GM23338 (cell line): Measurements from ENCODE around the gene FILIP1L. TPM values are rescaled to one million over a fixed set of nuclear protein-coding genes. Genes with fewer than 3 reads are reported as not detected.

Source experiments
- ATAC-seq: fragments of 200-7000 bp; cut with Tn5 transposase; 3 replicates; pipeline ENCODE4 v1.9.1; 2020
- DNase-seq: peaks from one replicate; pipeline ENCODE4 v3.0.0-alpha.2; 2015; ENCODE audit warnings: low spot score
- H2AFZ ChIP-seq: fragments of 200-600 bp; sonication (generic); 2 replicates; pipeline ENCODE4 v1.8.0; 2016; ENCODE audit warnings: antibody characterized with exemption, mild to moderate bottlenecking, moderate library complexity
- H3F3A ChIP-seq: fragments of 200-600 bp; sonication (generic); replicated peaks from 2 replicates; pipeline ENCODE4 v1.8.0; 2017; ENCODE audit warnings: antibody characterized with exemption, mixed run types, low read depth
- H3K27ac ChIP-seq: fragments of 200-600 bp; sonication (generic); 2 replicates; pipeline ENCODE4 v1.6.1; 2016; ENCODE audit warnings: low read depth
- H3K27me3 ChIP-seq: fragments of 200-600 bp; sonication (generic); 2 replicates; pipeline ENCODE4 v1.8.0; 2016; ENCODE audit warnings: mild to moderate bottlenecking, mixed run types, moderate library complexity; ENCODE audit not compliant: insufficient read depth
- H3K36me3 ChIP-seq: fragments of 200-600 bp; sonication (generic); 2 replicates; pipeline ENCODE4 v1.8.0; 2016; ENCODE audit warnings: mild to moderate bottlenecking; ENCODE audit not compliant: insufficient read depth
- H3K4me1 ChIP-seq: fragments of 200-600 bp; sonication (generic); 2 replicates; pipeline ENCODE4 v1.8.0; 2016; ENCODE audit warnings: mild to moderate bottlenecking, moderate library complexity; ENCODE audit not compliant: insufficient read depth
- H3K4me2 ChIP-seq: fragments of 200-600 bp; sonication (generic); 2 replicates; pipeline ENCODE4 v1.7.1; 2017; ENCODE audit warnings: mixed run types
- H3K4me3 ChIP-seq: fragments of 200-600 bp; sonication (generic); 2 replicates; pipeline ENCODE4 v1.6.1; 2016; ENCODE audit warnings: mixed run types
- H3K79me2 ChIP-seq: fragments of 200-600 bp; sonication (generic); replicated peaks from 2 replicates; pipeline ENCODE4 v1.8.0; 2017; ENCODE audit warnings: mild to moderate bottlenecking; ENCODE audit not compliant: insufficient read depth
- H3K9me2 ChIP-seq: fragments of 200-600 bp; sonication (generic); 2 replicates; pipeline ENCODE4 v1.8.0; 2017; ENCODE audit not compliant: insufficient read depth
- H4K20me1 ChIP-seq: fragments of 200-600 bp; sonication (generic); replicated peaks from 2 replicates; pipeline ENCODE4 v1.8.0; 2017; ENCODE audit warnings: mild to moderate bottlenecking; ENCODE audit not compliant: insufficient read depth
- H3K27ac Mint-ChIP-seq: 2 replicates; pipeline ENCODE4 v1.8.0; 2020; ENCODE audit warnings: inconsistent platforms, mild to moderate bottlenecking, moderate library complexity, mixed read lengths
- H3K27me3 Mint-ChIP-seq: 3 replicates; pipeline ENCODE4 v1.8.0; 2022; ENCODE audit warnings: low read depth, mild to moderate bottlenecking, moderate library complexity, mixed read lengths, inconsistent platforms; ENCODE audit not compliant: insufficient read depth, poor library complexity
- H3K36me3 Mint-ChIP-seq: 3 replicates; pipeline ENCODE4 v1.8.0; 2021; ENCODE audit warnings: low read depth, mild to moderate bottlenecking, inconsistent platforms, moderate library complexity, mixed read lengths
- H3K4me1 Mint-ChIP-seq: 3 replicates; pipeline ENCODE4 v1.8.0; 2020; ENCODE audit warnings: mild to moderate bottlenecking, inconsistent platforms, mixed read lengths
- H3K4me3 Mint-ChIP-seq: 3 replicates; pipeline ENCODE4 v1.8.0; 2021; ENCODE audit warnings: moderate library complexity, mild to moderate bottlenecking, inconsistent platforms, mixed read lengths
- H3K9me3 Mint-ChIP-seq: 3 replicates; pipeline ENCODE4 v1.8.0; 2020; ENCODE audit warnings: moderate library complexity, mild to moderate bottlenecking, inconsistent platforms, mixed read lengths
- CREB1 ChIP-seq: fragments of 250-450 bp; sonication (Bioruptor Pico); IDR thresholded peaks from 2 replicates; pipeline ENCODE4 v1.5.0; 2020; ENCODE audit warnings: low read depth, mild to moderate bottlenecking, moderate library complexity
- JUNB ChIP-seq: IDR thresholded peaks from one replicate; pipeline ENCODE4 v1.6.1; 2016; ENCODE audit warnings: antibody characterized with exemption; ENCODE audit not compliant: unreplicated experiment
- ZNF331 ChIP-seq: fragments of 250-450 bp; sonication (Bioruptor Pico); IDR thresholded peaks from 2 replicates; pipeline ENCODE4 v1.5.0; 2020; ENCODE audit warnings: low read depth, mild to moderate bottlenecking, moderate library complexity
- polyA plus RNA-seq: library from polyadenylated mRNA; unstranded; fragments of >200 nt; fragmentation: Nextera tagmentation; extraction: Ambion mirVana; gene quantifications from 2 replicates; pipeline ENCODE4 v1.2.1, GENCODE V29; 2016
- total RNA-seq: library from RNA; depleted of rRNA; stranded (reverse); fragments of >200 nt; shearing (Covaris generic); gene quantifications from 2 replicates; pipeline ENCODE4 v1.2.3, GENCODE V29; 2014
- TF ChIP-seq, protein P1 (sequence below): IDR thresholded peaks from 2 replicates; pipeline ENCODE4 v1.6.1; 2016; ENCODE audit warnings: antibody characterized with exemption
- TF ChIP-seq, protein P2 (sequence below): fragments of 250-450 bp; sonication (Bioruptor Pico); IDR thresholded peaks from 2 replicates; pipeline ENCODE4 v1.5.0; 2020; ENCODE audit warnings: mild to moderate bottlenecking, moderate library complexity

The FILIP1L gene
- total and polyA plus RNA-seq, 2 experiments from 2014 or later: 1.6 TPM; not detected in 1

GRCh38 chr3:100045696-100046095 is 68.6 kb downstream of the FILIP1L start:
- H3K4me3 Mint-ChIP-seq: no peak overlapping the region
- H3K4me1 Mint-ChIP-seq: peaks cover 27% of the 10 kb centered on the region
- H2AFZ ChIP-seq: no peak overlapping the region
- H3K4me2 ChIP-seq: no peak overlapping the region
- no peaks in the 10 kb centered on the region for H4K20me1 ChIP-seq
- H3K9me2 ChIP-seq: no peaks in the 10 kb centered on the region
- peaks cover 14% of the 10 kb centered on the region; the same call in 1 of the 2 replicates for H3K4me1 ChIP-seq
- no peak for TF ChIP-seq JUNB
- H3F3A ChIP-seq: no peaks in the 10 kb centered on the region
- DNase-seq (peak; percentile 51), ATAC-seq (peak; percentile 72)
- H3K79me2 ChIP-seq: no peaks in the 10 kb centered on the region
- no peaks in the 10 kb centered on the region for H3K27me3 ChIP-seq
- no peak overlapping the region; the same call in 1 of the 2 replicates for H3K27ac Mint-ChIP-seq
- no peaks in the 10 kb centered on the region for H3K27me3 Mint-ChIP-seq
- no peaks in the 10 kb centered on the region for H3K9me3 Mint-ChIP-seq
- no peak overlapping the region for H3K4me3 ChIP-seq
- H3K36me3 Mint-ChIP-seq: no peaks in the 10 kb centered on the region
- H3K27ac ChIP-seq: no peak overlapping the region
- no peaks in the 10 kb centered on the region for H3K36me3 ChIP-seq

GRCh38 chr3:100044369-100044768 is 69.9 kb downstream of the FILIP1L start:
- no peaks in the 10 kb centered on the region for H3K36me3 Mint-ChIP-seq
- H3K27me3 Mint-ChIP-seq: peaks cover 3% of the 10 kb centered on the region
- Histone ChIP-seq H3K4me1 (peaks cover 18% of the 10 kb centered on the region), H3K79me2 (no peaks in the 10 kb centered on the region), H3K4me2 (no peak overlapping the region), H3F3A (no peaks in the 10 kb centered on the region), H4K20me1 (no peaks in the 10 kb centered on the region), H3K9me2 (no peaks in the 10 kb centered on the region), H3K27me3 (no peaks in the 10 kb centered on the region), H2AFZ (no peak overlapping the region), H3K27ac (no peak overlapping the region), H3K4me3 (no peak overlapping the region), H3K36me3 (no peaks in the 10 kb centered on the region)
- H3K27ac Mint-ChIP-seq: no peak overlapping the region
- H3K9me3 Mint-ChIP-seq: no peaks in the 10 kb centered on the region
- TF ChIP-seq ZNF331 (CRISPR knock-in tag) (no peak), JUNB (no peak), CREB1 (CRISPR knock-in tag) (no peak)
- TF ChIP-seq, protein P1, sequence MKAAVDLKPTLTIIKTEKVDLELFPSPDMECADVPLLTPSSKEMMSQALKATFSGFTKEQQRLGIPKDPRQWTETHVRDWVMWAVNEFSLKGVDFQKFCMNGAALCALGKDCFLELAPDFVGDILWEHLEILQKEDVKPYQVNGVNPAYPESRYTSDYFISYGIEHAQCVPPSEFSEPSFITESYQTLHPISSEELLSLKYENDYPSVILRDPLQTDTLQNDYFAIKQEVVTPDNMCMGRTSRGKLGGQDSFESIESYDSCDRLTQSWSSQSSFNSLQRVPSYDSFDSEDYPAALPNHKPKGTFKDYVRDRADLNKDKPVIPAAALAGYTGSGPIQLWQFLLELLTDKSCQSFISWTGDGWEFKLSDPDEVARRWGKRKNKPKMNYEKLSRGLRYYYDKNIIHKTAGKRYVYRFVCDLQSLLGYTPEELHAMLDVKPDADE: no peak
- TF ChIP-seq, protein P2, sequence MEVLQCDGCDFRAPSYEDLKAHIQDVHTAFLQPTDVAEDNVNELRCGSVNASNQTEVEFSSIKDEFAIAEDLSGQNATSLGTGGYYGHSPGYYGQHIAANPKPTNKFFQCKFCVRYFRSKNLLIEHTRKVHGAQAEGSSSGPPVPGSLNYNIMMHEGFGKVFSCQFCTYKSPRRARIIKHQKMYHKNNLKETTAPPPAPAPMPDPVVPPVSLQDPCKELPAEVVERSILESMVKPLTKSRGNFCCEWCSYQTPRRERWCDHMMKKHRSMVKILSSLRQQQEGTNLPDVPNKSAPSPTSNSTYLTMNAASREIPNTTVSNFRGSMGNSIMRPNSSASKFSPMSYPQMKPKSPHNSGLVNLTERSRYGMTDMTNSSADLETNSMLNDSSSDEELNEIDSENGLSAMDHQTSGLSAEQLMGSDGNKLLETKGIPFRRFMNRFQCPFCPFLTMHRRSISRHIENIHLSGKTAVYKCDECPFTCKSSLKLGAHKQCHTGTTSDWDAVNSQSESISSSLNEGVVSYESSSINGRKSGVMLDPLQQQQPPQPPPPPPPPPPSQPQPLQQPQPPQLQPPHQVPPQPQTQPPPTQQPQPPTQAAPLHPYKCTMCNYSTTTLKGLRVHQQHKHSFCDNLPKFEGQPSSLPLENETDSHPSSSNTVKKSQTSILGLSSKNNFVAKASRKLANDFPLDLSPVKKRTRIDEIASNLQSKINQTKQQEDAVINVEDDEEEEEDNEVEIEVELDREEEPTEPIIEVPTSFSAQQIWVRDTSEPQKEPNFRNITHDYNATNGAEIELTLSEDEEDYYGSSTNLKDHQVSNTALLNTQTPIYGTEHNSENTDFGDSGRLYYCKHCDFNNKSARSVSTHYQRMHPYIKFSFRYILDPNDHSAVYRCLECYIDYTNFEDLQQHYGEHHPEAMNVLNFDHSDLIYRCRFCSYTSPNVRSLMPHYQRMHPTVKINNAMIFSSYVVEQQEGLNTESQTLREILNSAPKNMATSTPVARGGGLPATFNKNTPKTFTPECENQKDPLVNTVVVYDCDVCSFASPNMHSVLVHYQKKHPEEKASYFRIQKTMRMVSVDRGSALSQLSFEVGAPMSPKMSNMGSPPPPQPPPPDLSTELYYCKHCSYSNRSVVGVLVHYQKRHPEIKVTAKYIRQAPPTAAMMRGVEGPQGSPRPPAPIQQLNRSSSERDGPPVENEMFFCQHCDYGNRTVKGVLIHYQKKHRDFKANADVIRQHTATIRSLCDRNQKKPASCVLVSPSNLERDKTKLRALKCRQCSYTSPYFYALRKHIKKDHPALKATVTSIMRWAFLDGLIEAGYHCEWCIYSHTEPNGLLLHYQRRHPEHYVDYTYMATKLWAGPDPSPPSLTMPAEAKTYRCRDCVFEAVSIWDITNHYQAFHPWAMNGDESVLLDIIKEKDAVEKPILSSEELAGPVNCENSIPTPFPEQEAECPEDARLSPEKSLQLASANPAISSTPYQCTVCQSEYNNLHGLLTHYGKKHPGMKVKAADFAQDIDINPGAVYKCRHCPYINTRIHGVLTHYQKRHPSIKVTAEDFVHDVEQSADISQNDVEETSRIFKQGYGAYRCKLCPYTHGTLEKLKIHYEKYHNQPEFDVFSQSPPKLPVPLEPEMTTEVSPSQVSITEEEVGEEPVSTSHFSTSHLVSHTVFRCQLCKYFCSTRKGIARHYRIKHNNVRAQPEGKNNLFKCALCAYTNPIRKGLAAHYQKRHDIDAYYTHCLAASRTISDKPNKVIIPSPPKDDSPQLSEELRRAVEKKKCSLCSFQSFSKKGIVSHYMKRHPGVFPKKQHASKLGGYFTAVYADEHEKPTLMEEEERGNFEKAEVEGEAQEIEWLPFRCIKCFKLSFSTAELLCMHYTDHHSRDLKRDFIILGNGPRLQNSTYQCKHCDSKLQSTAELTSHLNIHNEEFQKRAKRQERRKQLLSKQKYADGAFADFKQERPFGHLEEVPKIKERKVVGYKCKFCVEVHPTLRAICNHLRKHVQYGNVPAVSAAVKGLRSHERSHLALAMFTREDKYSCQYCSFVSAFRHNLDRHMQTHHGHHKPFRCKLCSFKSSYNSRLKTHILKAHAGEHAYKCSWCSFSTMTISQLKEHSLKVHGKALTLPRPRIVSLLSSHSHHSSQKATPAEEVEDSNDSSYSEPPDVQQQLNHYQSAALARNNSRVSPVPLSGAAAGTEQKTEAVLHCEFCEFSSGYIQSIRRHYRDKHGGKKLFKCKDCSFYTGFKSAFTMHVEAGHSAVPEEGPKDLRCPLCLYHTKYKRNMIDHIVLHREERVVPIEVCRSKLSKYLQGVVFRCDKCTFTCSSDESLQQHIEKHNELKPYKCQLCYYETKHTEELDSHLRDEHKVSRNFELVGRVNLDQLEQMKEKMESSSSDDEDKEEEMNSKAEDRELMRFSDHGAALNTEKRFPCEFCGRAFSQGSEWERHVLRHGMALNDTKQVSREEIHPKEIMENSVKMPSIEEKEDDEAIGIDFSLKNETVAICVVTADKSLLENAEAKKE (CRISPR knock-in tag): no peak
- no peak overlapping the region for H3K4me3 Mint-ChIP-seq
- ATAC-seq (no peak), DNase-seq (no peak)
- H3K4me1 Mint-ChIP-seq: peaks cover 33% of the 10 kb centered on the region
